HepG2 (cell line): Measurements from ENCODE around the gene WWC2. TPM values are rescaled to one million over a fixed set of nuclear protein-coding genes. Genes with fewer than 3 reads are reported as not detected.

Experiments used
- BCLAF1 ChIP-seq: fragments of 450-650 bp; IDR thresholded peaks from 2 replicates; pipeline ENCODE4 v1.6.1; 2017; ENCODE audit warnings: mild to moderate bottlenecking
- CEBPB ChIP-seq: IDR thresholded peaks from 2 replicates; pipeline ENCODE4 v1.6.1; 2011; ENCODE audit warnings: low read depth, low read length, improper control_type of control experiment, borderline replicate concordance
- HDAC2 ChIP-seq: sonication (generic); formaldehyde crosslinking; IDR thresholded peaks from 2 replicates; pipeline ENCODE4 v1.4.0; 2020; ENCODE audit warnings: missing genetic modification reagents
- HNRNPLL ChIP-seq: fragments of 200-400 bp; formaldehyde crosslinking; IDR thresholded peaks from 2 replicates; pipeline ENCODE4 v1.6.1; 2017; ENCODE audit warnings: mild to moderate bottlenecking, low read depth, low read length; ENCODE audit not compliant: poor library complexity, severe bottlenecking
- KDM6A ChIP-seq: IDR thresholded peaks from 2 replicates; pipeline ENCODE4 v1.6.1; 2016; ENCODE audit warnings: low read depth
- MAFK ChIP-seq, 2 experiments: IDR thresholded peaks in 1 of 2; conservative IDR thresholded peaks in 1 of 2; 2 replicates each; pipeline ENCODE4 v1.6.1; 2011; ENCODE audit warnings: improper control_type of control experiment in 2 of 2, low read length in 2 of 2
- RXRA ChIP-seq: sonication (generic); formaldehyde crosslinking; IDR thresholded peaks from 2 replicates; pipeline ENCODE4 v1.5.1; 2020; ENCODE audit warnings: missing genetic modification reagents
- SIX4 ChIP-seq: sonication (generic); formaldehyde crosslinking; IDR thresholded peaks from 2 replicates; pipeline ENCODE4 v1.4.0; 2020; ENCODE audit warnings: missing genetic modification reagents
- SMARCC2 ChIP-seq: fragments of 450-650 bp; IDR thresholded peaks from 2 replicates; pipeline ENCODE4 v1.6.1; 2017; ENCODE audit warnings: antibody characterized with exemption, mild to moderate bottlenecking
- TEAD2 ChIP-seq: sonication (generic); formaldehyde crosslinking; IDR thresholded peaks from 2 replicates; pipeline ENCODE4 v1.9.0; 2021; ENCODE audit warnings: missing genetic modification reagents
- ZFP91 ChIP-seq: sonication (generic); formaldehyde crosslinking; IDR thresholded peaks from 2 replicates; pipeline ENCODE4 v1.9.0; 2022; ENCODE audit warnings: missing genetic modification reagents, mild to moderate bottlenecking, borderline replicate concordance
- ZHX2 ChIP-seq, 2 experiments: sonication (generic) in 1 of 2; formaldehyde crosslinking in 1 of 2; IDR thresholded peaks; 2 replicates each; pipeline versions ENCODE4 v1.6.1 to v1.9.0; 2014 to 2022; ENCODE audit warnings: antibody characterized with exemption in 1 of 2, borderline replicate concordance in 1 of 2, inconsistent platforms in 1 of 2, low read depth in 1 of 2, missing genetic modification reagents in 1 of 2
- ZNF572 ChIP-seq: sonication (generic); formaldehyde crosslinking; IDR thresholded peaks from 2 replicates; pipeline ENCODE4 v1.5.1; 2020; ENCODE audit warnings: mild to moderate bottlenecking, missing genetic modification reagents
- ZNF616 ChIP-seq: sonication (generic); formaldehyde crosslinking; IDR thresholded peaks from 2 replicates; pipeline ENCODE4 v1.5.0; 2020; ENCODE audit warnings: low read depth, mild to moderate bottlenecking, missing genetic modification reagents
- ZNF619 ChIP-seq: sonication (generic); formaldehyde crosslinking; IDR thresholded peaks from 2 replicates; pipeline ENCODE4 v1.4.0; 2020; ENCODE audit warnings: mild to moderate bottlenecking, missing genetic modification reagents
- polyA plus RNA-seq, 8 experiments: library from polyadenylated mRNA; depleted of rRNA in 3 of 8; stranded (reverse) in 7 of 8; unstranded in 1 of 8; fragments of >200 nt; fragmentation: Illumina TruSeq in 4 of 8; extraction: Trizol in 4 of 8; gene quantifications; 2 replicates each; pipeline versions ENCODE4 v1.2.1 to v1.2.3, GENCODE V29; 2011 to 2016; ENCODE audit warnings: low read depth in 4 of 8, missing spikeins in 1 of 8, mixed read lengths in 1 of 8; ENCODE audit not compliant: insufficient read depth in 1 of 8
- total RNA-seq, 5 experiments: library from RNA; depleted of rRNA; stranded (reverse); fragments of >200 nt; fragmentation: Illumina TruSeq; extraction: Trizol; gene quantifications; 2 replicates each; pipeline ENCODE4 v1.2.3, GENCODE V29; 2016; ENCODE audit warnings: low read depth in 1 of 5
- TF ChIP-seq, protein P1 (sequence below), 2 experiments: IDR thresholded peaks; 2 replicates each; pipeline ENCODE4 v1.6.1; 2011 to 2012; ENCODE audit warnings: low read length in 2 of 2, borderline replicate concordance in 1 of 2, low read depth in 1 of 2, mild to moderate bottlenecking in 1 of 2, moderate library complexity in 1 of 2

Gene WWC2
- total and polyA plus RNA-seq, 2 of the 13 experiments (the other 11 are each of a cell fraction or from before 2014, with no cell fraction given): 40.0 to 50.1 TPM

DNA sequence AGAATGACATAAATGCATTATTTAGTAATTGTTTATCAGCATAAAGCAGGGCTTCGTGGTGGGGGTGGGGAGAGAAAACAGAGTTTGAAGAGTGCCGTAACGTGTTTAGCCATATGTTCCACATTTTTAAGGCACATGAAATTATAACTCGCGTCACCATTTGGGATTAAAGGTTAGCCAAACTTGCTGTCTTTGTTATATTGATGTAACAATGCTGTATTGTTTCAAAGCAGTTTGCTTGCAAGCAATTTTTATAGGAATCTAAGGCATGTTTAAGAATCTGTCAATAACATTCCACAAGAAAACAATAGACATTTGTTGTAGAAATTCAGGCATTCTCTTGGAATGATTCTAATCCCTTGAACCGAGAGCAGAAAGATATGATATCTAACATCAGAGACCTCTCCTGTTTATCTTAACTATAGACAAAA, 142.7 kb downstream of the WWC2 start (continued):
- no peak for TF ChIP-seq ZHX2 (IDR thresholded peaks at IDR 0.05; ENCODE audit: low read depth)
- no peak for TF ChIP-seq ZHX2 (CRISPR knock-in tag; IDR thresholded peaks at IDR 0.05; ENCODE audit: borderline replicate concordance)
- TF ChIP-seq, protein P1, sequence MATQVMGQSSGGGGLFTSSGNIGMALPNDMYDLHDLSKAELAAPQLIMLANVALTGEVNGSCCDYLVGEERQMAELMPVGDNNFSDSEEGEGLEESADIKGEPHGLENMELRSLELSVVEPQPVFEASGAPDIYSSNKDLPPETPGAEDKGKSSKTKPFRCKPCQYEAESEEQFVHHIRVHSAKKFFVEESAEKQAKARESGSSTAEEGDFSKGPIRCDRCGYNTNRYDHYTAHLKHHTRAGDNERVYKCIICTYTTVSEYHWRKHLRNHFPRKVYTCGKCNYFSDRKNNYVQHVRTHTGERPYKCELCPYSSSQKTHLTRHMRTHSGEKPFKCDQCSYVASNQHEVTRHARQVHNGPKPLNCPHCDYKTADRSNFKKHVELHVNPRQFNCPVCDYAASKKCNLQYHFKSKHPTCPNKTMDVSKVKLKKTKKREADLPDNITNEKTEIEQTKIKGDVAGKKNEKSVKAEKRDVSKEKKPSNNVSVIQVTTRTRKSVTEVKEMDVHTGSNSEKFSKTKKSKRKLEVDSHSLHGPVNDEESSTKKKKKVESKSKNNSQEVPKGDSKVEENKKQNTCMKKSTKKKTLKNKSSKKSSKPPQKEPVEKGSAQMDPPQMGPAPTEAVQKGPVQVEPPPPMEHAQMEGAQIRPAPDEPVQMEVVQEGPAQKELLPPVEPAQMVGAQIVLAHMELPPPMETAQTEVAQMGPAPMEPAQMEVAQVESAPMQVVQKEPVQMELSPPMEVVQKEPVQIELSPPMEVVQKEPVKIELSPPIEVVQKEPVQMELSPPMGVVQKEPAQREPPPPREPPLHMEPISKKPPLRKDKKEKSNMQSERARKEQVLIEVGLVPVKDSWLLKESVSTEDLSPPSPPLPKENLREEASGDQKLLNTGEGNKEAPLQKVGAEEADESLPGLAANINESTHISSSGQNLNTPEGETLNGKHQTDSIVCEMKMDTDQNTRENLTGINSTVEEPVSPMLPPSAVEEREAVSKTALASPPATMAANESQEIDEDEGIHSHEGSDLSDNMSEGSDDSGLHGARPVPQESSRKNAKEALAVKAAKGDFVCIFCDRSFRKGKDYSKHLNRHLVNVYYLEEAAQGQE (IDR thresholded peaks at IDR 0.05; ENCODE audit: borderline replicate concordance in 1 of 2, low read depth in 1 of 2, low read length in 2 of 2): no peak
- TF ChIP-seq BCLAF1: no peak
- no peak for TF ChIP-seq HNRNPLL
- no peak for TF ChIP-seq RXRA (CRISPR knock-in tag)
- no peak for TF ChIP-seq CEBPB
- no peak for TF ChIP-seq TEAD2 (CRISPR knock-in tag)
- no peak for TF ChIP-seq SIX4 (CRISPR knock-in tag)
- no peak for TF ChIP-seq HDAC2 (CRISPR knock-in tag)
- no peak for TF ChIP-seq ZNF619 (CRISPR knock-in tag)
- TF ChIP-seq MAFK (conservative IDR thresholded peaks at IDR 0.05 in 1 of 2, IDR thresholded peaks at IDR 0.05 in 1 of 2; ENCODE audit: low read length in 2 of 2): 0 out of 4 replicates have a peak, but pooled peaks of 1 of the 2 experiments have one; percentile 17
- TF ChIP-seq ZFP91 (CRISPR knock-in tag): no peak
- TF ChIP-seq ZNF616 (CRISPR knock-in tag): no peak
- no peak for TF ChIP-seq KDM6A (CRISPR knock-in tag)
- TF ChIP-seq SMARCC2: no peak
- TF ChIP-seq ZNF572: no peak
